ENCODE data around the gene MACROD1.
"Not testable (repeated sequence)": the region's sequence is repeated elsewhere in the genome, so short reads cannot be mapped to it uniquely, and the experiment has no call there.

Gene MACROD1

GRCh38 chr11:63991558-63991957 is 174.4 kb downstream of the MACROD1 start:
- no peak for DNase-seq

GRCh38 chr11:63986932-63987513 is 178.9 kb downstream of the MACROD1 start:
- no peak for DNase-seq

DNA sequence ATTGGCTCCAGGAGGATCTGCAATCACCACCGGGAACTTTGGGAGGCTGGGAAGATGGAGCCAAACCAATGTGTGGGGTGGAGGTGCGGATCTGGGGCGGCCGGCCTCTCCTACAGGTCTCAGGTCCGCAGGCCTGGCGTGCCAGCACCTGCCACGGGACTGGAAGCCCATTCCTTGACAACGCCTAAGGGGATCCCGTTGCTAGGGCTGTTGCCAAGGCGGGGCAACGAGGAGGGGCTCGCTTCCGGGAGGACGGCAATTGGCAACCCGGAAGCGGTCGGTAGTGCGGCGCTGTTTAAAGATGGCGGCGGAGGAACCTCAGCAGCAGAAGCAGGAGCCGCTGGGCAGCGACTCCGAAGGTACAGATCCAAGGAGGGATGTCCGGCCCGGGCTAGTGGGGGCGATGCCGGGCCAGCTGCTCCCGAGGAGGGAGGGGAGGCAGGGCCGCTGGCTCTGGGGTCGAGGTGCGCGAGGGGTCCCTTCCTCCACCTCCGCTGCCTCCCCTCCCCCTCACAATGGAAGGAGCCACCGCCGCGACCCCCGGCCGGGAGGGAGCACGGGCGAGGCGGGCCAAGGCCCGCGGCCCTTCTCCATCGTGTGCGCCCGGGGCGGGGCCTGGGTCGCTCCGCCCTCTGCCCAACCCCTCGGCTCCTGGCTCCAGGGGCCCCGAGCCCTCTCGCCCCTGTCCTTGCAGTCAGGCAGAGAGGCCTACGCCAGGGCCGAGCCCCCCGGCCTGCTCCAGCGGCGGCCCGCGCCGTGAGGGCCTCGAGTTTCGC is 179.6 kb downstream of the MACROD1 start, which contains the start of gene OTUB1:
TSS of gene OTUB1 (plus strand) at position 283 of the 776 bp plus-strand sequence. CDS start at position 302, 19 bp downstream.
- peak; percentile 92 for DNase-seq

- peak; percentile 84 for DNase-seq
These were observed 180.1 kb downstream of the MACROD1 start for GRCh38 chr11:63985812-63986155.

GRCh38 chr11:63979426-63979825 is 186.5 kb downstream of the MACROD1 start:
- DNase-seq = no peak

GRCh38 chr11:63978551-63979239 is 187.2 kb downstream of the MACROD1 start:
- no peak for DNase-seq

GRCh38 chr11:63974259-63975143 is 191.4 kb downstream of the MACROD1 start, which contains the start of gene COX8A:
COX8A (plus strand) TSS chr11:63974620; CDS start chr11:63974681, 61 bp downstream.
- DNase-seq = peak; percentile 97

- not testable (repeated sequence) for DNase-seq
These were observed 192.0 kb downstream of the MACROD1 start for GRCh38 chr11:63973912-63974258.

- DNase-seq = no peak
These were observed 195.0 kb downstream of the MACROD1 start for GRCh38 chr11:63970902-63971301.

- no peak for DNase-seq
These were observed 196.5 kb downstream of the MACROD1 start for GRCh38 chr11:63969461-63969860.

GRCh38 chr11:63966444-63966843 is 199.5 kb downstream of the MACROD1 start:
- DNase-seq = no peak

- DNase-seq = not testable (repeated sequence)
These were observed 202.0 kb downstream of the MACROD1 start for GRCh38 chr11:63963895-63964294.

GRCh38 chr11:63961608-63962412 is 204.1 kb downstream of the MACROD1 start:
- peak; percentile 17 for DNase-seq

GRCh38 chr11:63958008-63958407 is 207.9 kb downstream of the MACROD1 start:
- no peak for DNase-seq

- DNase-seq = no peak
These were observed 213.3 kb downstream of the MACROD1 start for GRCh38 chr11:63952570-63952969.

DNA sequence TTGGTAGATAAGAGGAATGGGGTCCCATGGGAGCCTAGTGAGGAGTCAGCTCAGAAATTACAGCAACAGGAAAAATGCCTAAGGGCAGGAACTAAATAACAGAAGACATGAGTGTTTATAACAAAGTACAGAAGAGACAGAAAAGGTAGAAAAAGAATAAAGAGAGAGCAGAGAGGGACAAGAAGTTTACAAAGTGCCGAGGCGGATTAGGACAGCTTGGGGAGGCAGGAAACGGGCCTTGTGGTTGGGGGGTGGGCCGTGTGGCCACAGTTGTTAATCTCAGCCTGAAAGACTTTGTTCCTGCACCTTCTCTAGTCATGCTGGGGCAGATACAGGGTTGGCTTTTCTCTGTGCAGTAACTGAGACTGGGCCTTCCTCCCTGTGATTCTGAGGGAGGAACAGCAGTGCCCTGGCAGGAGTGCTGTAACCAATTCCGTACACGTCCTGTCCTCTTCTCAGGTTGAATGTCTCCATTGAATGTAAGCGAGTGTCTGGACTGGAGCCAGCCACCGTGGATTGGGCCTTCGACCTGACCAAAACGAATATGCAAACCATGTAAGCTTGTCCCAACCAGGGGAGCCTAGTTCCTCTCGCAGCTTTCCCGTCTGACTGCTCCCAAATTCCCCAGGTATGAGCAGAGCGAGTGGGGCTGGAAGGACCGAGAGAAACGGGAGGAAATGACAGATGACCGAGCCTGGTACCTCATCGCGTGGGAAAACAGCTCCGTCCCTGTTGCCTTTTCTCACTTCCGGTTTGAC is 214.0 kb downstream of the MACROD1 start:
- DNase-seq = peak; percentile 24
